ENCODE data around the gene PLEKHB2. TPM values are rescaled to one million over a fixed set of nuclear protein-coding genes. Genes with fewer than 3 reads are reported as not detected.
A peak's percentile ranks its signal among the peaks of the same experiment; 100 is the strongest.
"Not testable (repeated sequence)": the region's sequence is repeated elsewhere in the genome, so short reads cannot be mapped to it uniquely, and the experiment has no call there.

Gene PLEKHB2
- polyA plus RNA-seq, 1 experiment = 71.3 TPM

- CTCF ChIA-PET = interaction anchor here (0.6 to 4.3 kb wide), 14 partner anchors 10 to 1195 kb away, joined by 3 to 29 read pairs (median 5); partner anchors contain the start of gene MZT2A
- TF ChIP-seq, protein P1, sequence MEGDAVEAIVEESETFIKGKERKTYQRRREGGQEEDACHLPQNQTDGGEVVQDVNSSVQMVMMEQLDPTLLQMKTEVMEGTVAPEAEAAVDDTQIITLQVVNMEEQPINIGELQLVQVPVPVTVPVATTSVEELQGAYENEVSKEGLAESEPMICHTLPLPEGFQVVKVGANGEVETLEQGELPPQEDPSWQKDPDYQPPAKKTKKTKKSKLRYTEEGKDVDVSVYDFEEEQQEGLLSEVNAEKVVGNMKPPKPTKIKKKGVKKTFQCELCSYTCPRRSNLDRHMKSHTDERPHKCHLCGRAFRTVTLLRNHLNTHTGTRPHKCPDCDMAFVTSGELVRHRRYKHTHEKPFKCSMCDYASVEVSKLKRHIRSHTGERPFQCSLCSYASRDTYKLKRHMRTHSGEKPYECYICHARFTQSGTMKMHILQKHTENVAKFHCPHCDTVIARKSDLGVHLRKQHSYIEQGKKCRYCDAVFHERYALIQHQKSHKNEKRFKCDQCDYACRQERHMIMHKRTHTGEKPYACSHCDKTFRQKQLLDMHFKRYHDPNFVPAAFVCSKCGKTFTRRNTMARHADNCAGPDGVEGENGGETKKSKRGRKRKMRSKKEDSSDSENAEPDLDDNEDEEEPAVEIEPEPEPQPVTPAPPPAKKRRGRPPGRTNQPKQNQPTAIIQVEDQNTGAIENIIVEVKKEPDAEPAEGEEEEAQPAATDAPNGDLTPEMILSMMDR (IDR thresholded peaks at IDR 0.05; ENCODE audit: insufficient read depth, low read depth, low read length) = no peak
- Histone ChIP-seq H3K4me3 (ENCODE audit: low read depth, low read length) (no peak overlapping the region), H3K36me3 (ENCODE audit: control insufficient read depth, insufficient read depth, low read length) (peaks cover 2% of the 10 kb centered on the region; the same call in 1 of the 2 replicates), H3K27me3 (ENCODE audit: control insufficient read depth, insufficient read depth, low read length) (no peaks in the 10 kb centered on the region)
- POLR2A ChIA-PET = no interaction called here
- DNase-seq (ENCODE audit: low read depth) = no peak
Observed at GRCh38 chr2:131153529-131153928, 48.4 kb downstream of the PLEKHB2 start.

- Histone ChIP-seq H3K4me3 (ENCODE audit: low read depth, low read length) (no peak overlapping the region), H3K27me3 (ENCODE audit: control insufficient read depth, insufficient read depth, low read length) (no peaks in the 10 kb centered on the region), H3K36me3 (ENCODE audit: control insufficient read depth, insufficient read depth, low read length) (no peaks in the 10 kb centered on the region)
- DNase-seq (ENCODE audit: low read depth) = no peak
- CTCF ChIA-PET = interaction anchor here (0.6 to 4.3 kb wide), 17 partner anchors 10 to 1195 kb away, joined by 3 to 29 read pairs (median 4); partner anchors contain the start of gene MZT2A
- POLR2A ChIA-PET = no interaction called here
- TF ChIP-seq, protein P1 (IDR thresholded peaks at IDR 0.05; ENCODE audit: insufficient read depth, low read depth, low read length) = peak; percentile 88
Observed at GRCh38 chr2:131154071-131154531, 49.0 kb downstream of the PLEKHB2 start.

GRCh38 chr2:131154647-131155046, 49.5 kb downstream of the PLEKHB2 start:
- Histone ChIP-seq H3K4me3 (ENCODE audit: low read depth, low read length) (no peak overlapping the region), H3K27me3 (ENCODE audit: control insufficient read depth, insufficient read depth, low read length) (no peaks in the 10 kb centered on the region), H3K36me3 (ENCODE audit: control insufficient read depth, insufficient read depth, low read length) (no peaks in the 10 kb centered on the region)
- DNase-seq (ENCODE audit: low read depth) = no peak
- TF ChIP-seq, protein P1 (IDR thresholded peaks at IDR 0.05; ENCODE audit: insufficient read depth, low read depth, low read length) = no peak
- CTCF ChIA-PET = interaction anchor here (1.0 to 4.3 kb wide), 10 partner anchors 11 to 647 kb away, joined by 3 to 29 read pairs (median 6); partner anchors contain the start of gene MZT2A
- POLR2A ChIA-PET = no interaction called here

GRCh38 chr2:131155208-131155855, 50.2 kb downstream of the PLEKHB2 start:
- ChIA-PET CTCF (interaction anchor here (1.0 to 4.3 kb wide), 5 partner anchors 21 to 647 kb away, joined by 3 to 29 read pairs (median 6); partner anchors contain the start of gene MZT2A), POLR2A (no interaction called here)
- Histone ChIP-seq H3K4me3 (ENCODE audit: low read depth, low read length) (no peak overlapping the region), H3K36me3 (ENCODE audit: control insufficient read depth, insufficient read depth, low read length) (no peaks in the 10 kb centered on the region), H3K27me3 (ENCODE audit: control insufficient read depth, insufficient read depth, low read length) (no peaks in the 10 kb centered on the region)
- no peak for DNase-seq (ENCODE audit: low read depth)
- TF ChIP-seq, protein P1 (IDR thresholded peaks at IDR 0.05; ENCODE audit: insufficient read depth, low read depth, low read length) = no peak

GRCh38 chr2:131156452-131157149, 51.5 kb downstream of the PLEKHB2 start:
- no peak for DNase-seq (ENCODE audit: low read depth)
- Histone ChIP-seq H3K27me3 (ENCODE audit: control insufficient read depth, insufficient read depth, low read length) (no peaks in the 10 kb centered on the region), H3K36me3 (ENCODE audit: control insufficient read depth, insufficient read depth, low read length) (no peaks in the 10 kb centered on the region), H3K4me3 (ENCODE audit: low read depth, low read length) (no peak overlapping the region)
- ChIA-PET POLR2A (no interaction called here), CTCF (interaction anchor here (0.9 to 2.0 kb wide), 2 partner anchors 10 to 257 kb away, joined by 4 to 7 read pairs; no protein-coding TSS in a partner anchor)
- TF ChIP-seq, protein P1 (IDR thresholded peaks at IDR 0.05; ENCODE audit: insufficient read depth, low read depth, low read length) = peak; percentile 33; the same call in 1 of the 2 replicates

DNA sequence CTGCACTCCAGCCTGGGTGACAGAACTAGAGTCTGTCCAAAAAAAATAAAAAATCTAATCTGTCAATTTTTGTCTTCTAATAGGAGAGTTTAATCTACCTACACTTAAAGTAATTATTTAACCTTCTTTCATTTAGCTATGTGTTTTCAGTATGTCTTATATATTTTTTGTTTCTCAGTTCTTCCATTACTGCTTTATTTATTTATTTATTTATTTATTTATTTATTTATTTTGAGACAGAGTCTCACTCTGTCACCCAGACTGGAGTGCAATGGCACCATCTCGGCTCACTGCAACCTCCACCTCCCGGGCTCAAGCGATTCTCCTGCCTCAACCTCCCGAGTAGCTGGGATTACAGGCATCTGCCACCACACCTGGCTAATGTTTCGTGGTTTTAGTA, 60.4 kb downstream of the PLEKHB2 start:
- DNase-seq (ENCODE audit: low read depth); H3K4me3 ChIP-seq (ENCODE audit: low read depth, low read length); H3K36me3 ChIP-seq (ENCODE audit: control insufficient read depth, insufficient read depth, low read length); H3K27me3 ChIP-seq (ENCODE audit: control insufficient read depth, insufficient read depth, low read length): not testable (repeated sequence)
- ChIA-PET CTCF (interaction anchor here (1.1 to 1.5 kb wide), 2 partner anchors 8 to 12 kb away, joined by 4 read pairs; no protein-coding TSS in a partner anchor), POLR2A (interaction anchor here (0.6 kb wide), 1 partner anchor 72 kb away, joined by 4 read pairs; the partner anchor contains the start of gene FAM168B)
